GM23338 (cell line): Measurements from ENCODE around the gene RRBP1. TPM values are rescaled to one million over a fixed set of nuclear protein-coding genes. Genes with fewer than 3 reads are reported as not detected.

ENCODE experiments used
- ATAC-seq: fragments of 200-7000 bp; cut with Tn5 transposase; 3 replicates; pipeline ENCODE4 v1.9.1; 2020
- DNase-seq: peaks from one replicate; pipeline ENCODE4 v3.0.0-alpha.2; 2015; ENCODE audit warnings: low spot score
- H2AFZ ChIP-seq: fragments of 200-600 bp; sonication (generic); 2 replicates; pipeline ENCODE4 v1.8.0; 2016; ENCODE audit warnings: antibody characterized with exemption, mild to moderate bottlenecking, moderate library complexity
- H3F3A ChIP-seq: fragments of 200-600 bp; sonication (generic); replicated peaks from 2 replicates; pipeline ENCODE4 v1.8.0; 2017; ENCODE audit warnings: antibody characterized with exemption, mixed run types, low read depth
- H3K27ac ChIP-seq: fragments of 200-600 bp; sonication (generic); 2 replicates; pipeline ENCODE4 v1.6.1; 2016; ENCODE audit warnings: low read depth
- H3K27me3 ChIP-seq: fragments of 200-600 bp; sonication (generic); 2 replicates; pipeline ENCODE4 v1.8.0; 2016; ENCODE audit warnings: mild to moderate bottlenecking, mixed run types, moderate library complexity; ENCODE audit not compliant: insufficient read depth
- H3K36me3 ChIP-seq: fragments of 200-600 bp; sonication (generic); 2 replicates; pipeline ENCODE4 v1.8.0; 2016; ENCODE audit warnings: mild to moderate bottlenecking; ENCODE audit not compliant: insufficient read depth
- H3K4me1 ChIP-seq: fragments of 200-600 bp; sonication (generic); 2 replicates; pipeline ENCODE4 v1.8.0; 2016; ENCODE audit warnings: mild to moderate bottlenecking, moderate library complexity; ENCODE audit not compliant: insufficient read depth
- H3K4me2 ChIP-seq: fragments of 200-600 bp; sonication (generic); 2 replicates; pipeline ENCODE4 v1.7.1; 2017; ENCODE audit warnings: mixed run types
- H3K4me3 ChIP-seq: fragments of 200-600 bp; sonication (generic); 2 replicates; pipeline ENCODE4 v1.6.1; 2016; ENCODE audit warnings: mixed run types
- H3K79me2 ChIP-seq: fragments of 200-600 bp; sonication (generic); replicated peaks from 2 replicates; pipeline ENCODE4 v1.8.0; 2017; ENCODE audit warnings: mild to moderate bottlenecking; ENCODE audit not compliant: insufficient read depth
- H3K9me2 ChIP-seq: fragments of 200-600 bp; sonication (generic); 2 replicates; pipeline ENCODE4 v1.8.0; 2017; ENCODE audit not compliant: insufficient read depth
- H4K20me1 ChIP-seq: fragments of 200-600 bp; sonication (generic); replicated peaks from 2 replicates; pipeline ENCODE4 v1.8.0; 2017; ENCODE audit warnings: mild to moderate bottlenecking; ENCODE audit not compliant: insufficient read depth
- H3K27ac Mint-ChIP-seq: 2 replicates; pipeline ENCODE4 v1.8.0; 2020; ENCODE audit warnings: inconsistent platforms, mild to moderate bottlenecking, moderate library complexity, mixed read lengths
- H3K27me3 Mint-ChIP-seq: 3 replicates; pipeline ENCODE4 v1.8.0; 2022; ENCODE audit warnings: low read depth, mild to moderate bottlenecking, moderate library complexity, mixed read lengths, inconsistent platforms; ENCODE audit not compliant: insufficient read depth, poor library complexity
- H3K36me3 Mint-ChIP-seq: 3 replicates; pipeline ENCODE4 v1.8.0; 2021; ENCODE audit warnings: low read depth, mild to moderate bottlenecking, inconsistent platforms, moderate library complexity, mixed read lengths
- H3K4me1 Mint-ChIP-seq: 3 replicates; pipeline ENCODE4 v1.8.0; 2020; ENCODE audit warnings: mild to moderate bottlenecking, inconsistent platforms, mixed read lengths
- H3K4me3 Mint-ChIP-seq: 3 replicates; pipeline ENCODE4 v1.8.0; 2021; ENCODE audit warnings: moderate library complexity, mild to moderate bottlenecking, inconsistent platforms, mixed read lengths
- H3K9me3 Mint-ChIP-seq: 3 replicates; pipeline ENCODE4 v1.8.0; 2020; ENCODE audit warnings: moderate library complexity, mild to moderate bottlenecking, inconsistent platforms, mixed read lengths
- STAT1 ChIP-seq: IDR thresholded peaks from one replicate; pipeline ENCODE4 v1.6.1; 2016; ENCODE audit warnings: antibody characterized with exemption; ENCODE audit not compliant: unreplicated experiment
- polyA plus RNA-seq: library from polyadenylated mRNA; unstranded; fragments of >200 nt; fragmentation: Nextera tagmentation; extraction: Ambion mirVana; gene quantifications from 2 replicates; pipeline ENCODE4 v1.2.1, GENCODE V29; 2016
- total RNA-seq: library from RNA; depleted of rRNA; stranded (reverse); fragments of >200 nt; shearing (Covaris generic); gene quantifications from 2 replicates; pipeline ENCODE4 v1.2.3, GENCODE V29; 2014
- TF ChIP-seq, protein P1 (sequence below): IDR thresholded peaks from 2 replicates; pipeline ENCODE4 v1.6.1; 2016; ENCODE audit warnings: antibody characterized with exemption
- TF ChIP-seq, protein P2 (sequence below): fragments of 250-450 bp; sonication (Bioruptor Pico); IDR thresholded peaks from 2 replicates; pipeline ENCODE4 v1.5.0; 2020; ENCODE audit warnings: mild to moderate bottlenecking, moderate library complexity

The RRBP1 gene
- total and polyA plus RNA-seq, 2 experiments from 2014 or later: 105 to 113 TPM

DNA sequence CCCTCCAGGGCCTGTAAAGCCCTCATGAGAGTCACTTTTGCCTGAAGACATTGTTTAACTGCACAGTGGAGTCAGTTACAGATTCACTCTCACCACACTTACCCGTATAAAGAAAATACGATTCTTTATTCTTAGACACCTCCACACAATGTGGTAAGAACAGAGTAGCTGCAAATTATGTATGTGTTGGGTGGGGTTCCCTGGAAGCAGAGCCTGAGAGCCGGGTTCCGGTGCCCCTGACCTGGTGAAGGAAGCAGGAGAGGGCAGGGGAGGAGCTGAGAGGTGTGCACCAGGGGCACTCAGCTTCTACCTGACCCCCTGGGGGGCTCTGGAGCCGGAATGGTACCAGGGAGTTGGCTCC, 29.2 kb upstream of the RRBP1 start:
- Histone ChIP-seq H3K27me3 (no peaks in the 10 kb centered on the region), H3K9me2 (no peaks in the 10 kb centered on the region), H3K27ac (no peak overlapping the region), H3K4me3 (no peak overlapping the region), H3F3A (no peaks in the 10 kb centered on the region), H2AFZ (no peak overlapping the region; the same call in 1 of the 2 replicates), H4K20me1 (no peaks in the 10 kb centered on the region), H3K4me1 (peaks cover 9% of the 10 kb centered on the region; the same call in 1 of the 2 replicates), H3K36me3 (no peaks in the 10 kb centered on the region), H3K4me2 (no peak overlapping the region), H3K79me2 (no peaks in the 10 kb centered on the region)
- ATAC-seq: no peak
- Mint-ChIP-seq H3K4me1 (peaks cover 14% of the 10 kb centered on the region), H3K27ac (no peak overlapping the region), H3K36me3 (no peaks in the 10 kb centered on the region), H3K27me3 (peaks cover 6% of the 10 kb centered on the region), H3K9me3 (no peaks in the 10 kb centered on the region), H3K4me3 (no peak overlapping the region)
- TF ChIP-seq, protein P1, sequence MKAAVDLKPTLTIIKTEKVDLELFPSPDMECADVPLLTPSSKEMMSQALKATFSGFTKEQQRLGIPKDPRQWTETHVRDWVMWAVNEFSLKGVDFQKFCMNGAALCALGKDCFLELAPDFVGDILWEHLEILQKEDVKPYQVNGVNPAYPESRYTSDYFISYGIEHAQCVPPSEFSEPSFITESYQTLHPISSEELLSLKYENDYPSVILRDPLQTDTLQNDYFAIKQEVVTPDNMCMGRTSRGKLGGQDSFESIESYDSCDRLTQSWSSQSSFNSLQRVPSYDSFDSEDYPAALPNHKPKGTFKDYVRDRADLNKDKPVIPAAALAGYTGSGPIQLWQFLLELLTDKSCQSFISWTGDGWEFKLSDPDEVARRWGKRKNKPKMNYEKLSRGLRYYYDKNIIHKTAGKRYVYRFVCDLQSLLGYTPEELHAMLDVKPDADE: no peak
- TF ChIP-seq, protein P2, sequence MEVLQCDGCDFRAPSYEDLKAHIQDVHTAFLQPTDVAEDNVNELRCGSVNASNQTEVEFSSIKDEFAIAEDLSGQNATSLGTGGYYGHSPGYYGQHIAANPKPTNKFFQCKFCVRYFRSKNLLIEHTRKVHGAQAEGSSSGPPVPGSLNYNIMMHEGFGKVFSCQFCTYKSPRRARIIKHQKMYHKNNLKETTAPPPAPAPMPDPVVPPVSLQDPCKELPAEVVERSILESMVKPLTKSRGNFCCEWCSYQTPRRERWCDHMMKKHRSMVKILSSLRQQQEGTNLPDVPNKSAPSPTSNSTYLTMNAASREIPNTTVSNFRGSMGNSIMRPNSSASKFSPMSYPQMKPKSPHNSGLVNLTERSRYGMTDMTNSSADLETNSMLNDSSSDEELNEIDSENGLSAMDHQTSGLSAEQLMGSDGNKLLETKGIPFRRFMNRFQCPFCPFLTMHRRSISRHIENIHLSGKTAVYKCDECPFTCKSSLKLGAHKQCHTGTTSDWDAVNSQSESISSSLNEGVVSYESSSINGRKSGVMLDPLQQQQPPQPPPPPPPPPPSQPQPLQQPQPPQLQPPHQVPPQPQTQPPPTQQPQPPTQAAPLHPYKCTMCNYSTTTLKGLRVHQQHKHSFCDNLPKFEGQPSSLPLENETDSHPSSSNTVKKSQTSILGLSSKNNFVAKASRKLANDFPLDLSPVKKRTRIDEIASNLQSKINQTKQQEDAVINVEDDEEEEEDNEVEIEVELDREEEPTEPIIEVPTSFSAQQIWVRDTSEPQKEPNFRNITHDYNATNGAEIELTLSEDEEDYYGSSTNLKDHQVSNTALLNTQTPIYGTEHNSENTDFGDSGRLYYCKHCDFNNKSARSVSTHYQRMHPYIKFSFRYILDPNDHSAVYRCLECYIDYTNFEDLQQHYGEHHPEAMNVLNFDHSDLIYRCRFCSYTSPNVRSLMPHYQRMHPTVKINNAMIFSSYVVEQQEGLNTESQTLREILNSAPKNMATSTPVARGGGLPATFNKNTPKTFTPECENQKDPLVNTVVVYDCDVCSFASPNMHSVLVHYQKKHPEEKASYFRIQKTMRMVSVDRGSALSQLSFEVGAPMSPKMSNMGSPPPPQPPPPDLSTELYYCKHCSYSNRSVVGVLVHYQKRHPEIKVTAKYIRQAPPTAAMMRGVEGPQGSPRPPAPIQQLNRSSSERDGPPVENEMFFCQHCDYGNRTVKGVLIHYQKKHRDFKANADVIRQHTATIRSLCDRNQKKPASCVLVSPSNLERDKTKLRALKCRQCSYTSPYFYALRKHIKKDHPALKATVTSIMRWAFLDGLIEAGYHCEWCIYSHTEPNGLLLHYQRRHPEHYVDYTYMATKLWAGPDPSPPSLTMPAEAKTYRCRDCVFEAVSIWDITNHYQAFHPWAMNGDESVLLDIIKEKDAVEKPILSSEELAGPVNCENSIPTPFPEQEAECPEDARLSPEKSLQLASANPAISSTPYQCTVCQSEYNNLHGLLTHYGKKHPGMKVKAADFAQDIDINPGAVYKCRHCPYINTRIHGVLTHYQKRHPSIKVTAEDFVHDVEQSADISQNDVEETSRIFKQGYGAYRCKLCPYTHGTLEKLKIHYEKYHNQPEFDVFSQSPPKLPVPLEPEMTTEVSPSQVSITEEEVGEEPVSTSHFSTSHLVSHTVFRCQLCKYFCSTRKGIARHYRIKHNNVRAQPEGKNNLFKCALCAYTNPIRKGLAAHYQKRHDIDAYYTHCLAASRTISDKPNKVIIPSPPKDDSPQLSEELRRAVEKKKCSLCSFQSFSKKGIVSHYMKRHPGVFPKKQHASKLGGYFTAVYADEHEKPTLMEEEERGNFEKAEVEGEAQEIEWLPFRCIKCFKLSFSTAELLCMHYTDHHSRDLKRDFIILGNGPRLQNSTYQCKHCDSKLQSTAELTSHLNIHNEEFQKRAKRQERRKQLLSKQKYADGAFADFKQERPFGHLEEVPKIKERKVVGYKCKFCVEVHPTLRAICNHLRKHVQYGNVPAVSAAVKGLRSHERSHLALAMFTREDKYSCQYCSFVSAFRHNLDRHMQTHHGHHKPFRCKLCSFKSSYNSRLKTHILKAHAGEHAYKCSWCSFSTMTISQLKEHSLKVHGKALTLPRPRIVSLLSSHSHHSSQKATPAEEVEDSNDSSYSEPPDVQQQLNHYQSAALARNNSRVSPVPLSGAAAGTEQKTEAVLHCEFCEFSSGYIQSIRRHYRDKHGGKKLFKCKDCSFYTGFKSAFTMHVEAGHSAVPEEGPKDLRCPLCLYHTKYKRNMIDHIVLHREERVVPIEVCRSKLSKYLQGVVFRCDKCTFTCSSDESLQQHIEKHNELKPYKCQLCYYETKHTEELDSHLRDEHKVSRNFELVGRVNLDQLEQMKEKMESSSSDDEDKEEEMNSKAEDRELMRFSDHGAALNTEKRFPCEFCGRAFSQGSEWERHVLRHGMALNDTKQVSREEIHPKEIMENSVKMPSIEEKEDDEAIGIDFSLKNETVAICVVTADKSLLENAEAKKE (CRISPR knock-in tag): no peak
- TF ChIP-seq STAT1: no peak
- no peak for DNase-seq
